Thyroid gland (tissue), 4 donors: ENCODE data around the gene SLC9B1.
"Not testable (repeated sequence)": the region's sequence is repeated elsewhere in the genome, so short reads cannot be mapped to it uniquely, and the experiment has no call there.

Source experiments
- CTCF ChIP-seq, 6 experiments: fragments of 200-600 bp in 3 of 6; fragments of 450-650 bp in 3 of 6; sonication (generic) in 3 of 6; IDR thresholded peaks; one replicate each; pipeline ENCODE4 v1.5.1; 2016 to 2019; ENCODE audit warnings: antibody characterized with exemption in 6 of 6, mild to moderate bottlenecking in 2 of 6, inconsistent platforms in 1 of 6, moderate library complexity in 1 of 6
- POLR2A ChIP-seq, 2 donors: fragments of 450-650 bp; IDR thresholded peaks; one replicate each; pipeline ENCODE4 v1.6.1; 2017; ENCODE audit warnings: antibody characterized with exemption in 2 of 2, mild to moderate bottlenecking in 2 of 2, moderate library complexity in 1 of 2

- TF ChIP-seq CTCF, POLR2A (IDR thresholded peaks at IDR 0.05): not testable (repeated sequence)
These were observed 123.0 kb downstream of the SLC9B1 start for GRCh38 chr4:102896547-102896946.
